Measurements from ENCODE around the gene CTDNEP1.
A peak's percentile ranks its signal among the peaks of the same experiment; 100 is the strongest.

The CTDNEP1 gene

GRCh38 chr17:7252176-7253043 lies 876 bp upstream of the CTDNEP1 start, which contains the start of gene ELP5:
TSS of gene ELP5 (plus strand) at chr17:7252215. CDS start at chr17:7252551, 336 bp downstream.
- no peak for TF ChIP-seq ZFX (IDR thresholded peaks at IDR 0.05; ENCODE audit: borderline replicate concordance)
- TF ChIP-seq CTCF (IDR thresholded peaks at IDR 0.05), result peak; percentile 76
- peak within 1 kb of the TSS; percentile 99 for H3K27ac ChIP-seq

GRCh38 chr17:7250695-7251627 lies 573 bp downstream of the CTDNEP1 start:
- peak overlapping the region; percentile 99 for H3K27ac ChIP-seq
- TF ChIP-seq ZFX (IDR thresholded peaks at IDR 0.05; ENCODE audit: borderline replicate concordance), result no peak
- TF ChIP-seq CTCF (IDR thresholded peaks at IDR 0.05), result no peak

- no peak for TF ChIP-seq ZFX (IDR thresholded peaks at IDR 0.05; ENCODE audit: borderline replicate concordance)
- TF ChIP-seq CTCF (IDR thresholded peaks at IDR 0.05), result no peak
- peak overlapping the region; percentile 99 for H3K27ac ChIP-seq
These were observed 1.7 kb downstream of the CTDNEP1 start for GRCh38 chr17:7249830-7250229.

- TF ChIP-seq CTCF (IDR thresholded peaks at IDR 0.05), result no peak
- TF ChIP-seq ZFX (IDR thresholded peaks at IDR 0.05; ENCODE audit: borderline replicate concordance), result no peak
- peak overlapping the region; percentile 99 for H3K27ac ChIP-seq
These were observed 2.3 kb downstream of the CTDNEP1 start for GRCh38 chr17:7249214-7249613.

GRCh38 chr17:7248796-7249195 lies 2.7 kb downstream of the CTDNEP1 start:
- no peak for TF ChIP-seq ZFX (IDR thresholded peaks at IDR 0.05; ENCODE audit: borderline replicate concordance)
- TF ChIP-seq CTCF (IDR thresholded peaks at IDR 0.05), result no peak
- peak overlapping the region; percentile 99 for H3K27ac ChIP-seq

GRCh38 chr17:7246779-7247178 lies 4.8 kb downstream of the CTDNEP1 start:
- no peak for TF ChIP-seq ZFX (IDR thresholded peaks at IDR 0.05; ENCODE audit: borderline replicate concordance)
- TF ChIP-seq CTCF (IDR thresholded peaks at IDR 0.05), result no peak
- H3K27ac ChIP-seq, result no peak overlapping the region

- H3K27ac ChIP-seq, result peak overlapping the region; percentile 98
These were observed 7.7 kb downstream of the CTDNEP1 start for GRCh38 chr17:7243838-7244237.
